ENCODE results near the gene GFPT2.

Gene GFPT2

DNA sequence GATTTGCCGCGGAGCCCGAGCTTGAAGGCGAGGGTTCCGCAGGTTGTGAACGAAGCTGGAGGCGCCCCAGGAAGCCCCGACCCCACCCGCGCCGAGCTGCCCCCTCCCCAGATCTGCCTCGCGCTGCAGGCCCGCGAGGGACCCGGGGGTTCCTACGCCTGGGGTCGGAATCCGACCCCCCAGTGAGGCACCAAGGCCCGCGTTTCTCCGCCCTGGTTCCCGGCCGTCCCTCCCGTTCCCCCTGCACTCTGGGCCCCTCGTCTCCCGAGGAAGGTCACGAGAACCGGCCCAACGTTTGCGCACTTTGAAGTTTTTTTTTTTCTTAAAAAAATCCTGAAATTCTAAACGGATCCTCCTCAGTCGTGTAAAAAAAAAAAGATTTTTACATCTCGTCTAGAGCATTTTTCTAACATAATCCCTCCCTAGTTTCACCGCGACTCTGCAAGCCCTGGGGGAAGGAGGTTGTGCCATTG, 880 bp upstream of the GFPT2 start:
- H3K4me3 ChIP-seq (ENCODE audit: low read depth, low read length) = peak overlapping the region; percentile 86
- no peak for DNase-seq (ENCODE audit: low read depth)
- TF ChIP-seq, protein P1, sequence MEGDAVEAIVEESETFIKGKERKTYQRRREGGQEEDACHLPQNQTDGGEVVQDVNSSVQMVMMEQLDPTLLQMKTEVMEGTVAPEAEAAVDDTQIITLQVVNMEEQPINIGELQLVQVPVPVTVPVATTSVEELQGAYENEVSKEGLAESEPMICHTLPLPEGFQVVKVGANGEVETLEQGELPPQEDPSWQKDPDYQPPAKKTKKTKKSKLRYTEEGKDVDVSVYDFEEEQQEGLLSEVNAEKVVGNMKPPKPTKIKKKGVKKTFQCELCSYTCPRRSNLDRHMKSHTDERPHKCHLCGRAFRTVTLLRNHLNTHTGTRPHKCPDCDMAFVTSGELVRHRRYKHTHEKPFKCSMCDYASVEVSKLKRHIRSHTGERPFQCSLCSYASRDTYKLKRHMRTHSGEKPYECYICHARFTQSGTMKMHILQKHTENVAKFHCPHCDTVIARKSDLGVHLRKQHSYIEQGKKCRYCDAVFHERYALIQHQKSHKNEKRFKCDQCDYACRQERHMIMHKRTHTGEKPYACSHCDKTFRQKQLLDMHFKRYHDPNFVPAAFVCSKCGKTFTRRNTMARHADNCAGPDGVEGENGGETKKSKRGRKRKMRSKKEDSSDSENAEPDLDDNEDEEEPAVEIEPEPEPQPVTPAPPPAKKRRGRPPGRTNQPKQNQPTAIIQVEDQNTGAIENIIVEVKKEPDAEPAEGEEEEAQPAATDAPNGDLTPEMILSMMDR (IDR thresholded peaks at IDR 0.05; ENCODE audit: low read depth, low read length, missing control alignments) = no peak
- in situ Hi-C loops (cut with HindIII; ENCODE audit: low sequenced_read_pairs) = no loop called here

DNA sequence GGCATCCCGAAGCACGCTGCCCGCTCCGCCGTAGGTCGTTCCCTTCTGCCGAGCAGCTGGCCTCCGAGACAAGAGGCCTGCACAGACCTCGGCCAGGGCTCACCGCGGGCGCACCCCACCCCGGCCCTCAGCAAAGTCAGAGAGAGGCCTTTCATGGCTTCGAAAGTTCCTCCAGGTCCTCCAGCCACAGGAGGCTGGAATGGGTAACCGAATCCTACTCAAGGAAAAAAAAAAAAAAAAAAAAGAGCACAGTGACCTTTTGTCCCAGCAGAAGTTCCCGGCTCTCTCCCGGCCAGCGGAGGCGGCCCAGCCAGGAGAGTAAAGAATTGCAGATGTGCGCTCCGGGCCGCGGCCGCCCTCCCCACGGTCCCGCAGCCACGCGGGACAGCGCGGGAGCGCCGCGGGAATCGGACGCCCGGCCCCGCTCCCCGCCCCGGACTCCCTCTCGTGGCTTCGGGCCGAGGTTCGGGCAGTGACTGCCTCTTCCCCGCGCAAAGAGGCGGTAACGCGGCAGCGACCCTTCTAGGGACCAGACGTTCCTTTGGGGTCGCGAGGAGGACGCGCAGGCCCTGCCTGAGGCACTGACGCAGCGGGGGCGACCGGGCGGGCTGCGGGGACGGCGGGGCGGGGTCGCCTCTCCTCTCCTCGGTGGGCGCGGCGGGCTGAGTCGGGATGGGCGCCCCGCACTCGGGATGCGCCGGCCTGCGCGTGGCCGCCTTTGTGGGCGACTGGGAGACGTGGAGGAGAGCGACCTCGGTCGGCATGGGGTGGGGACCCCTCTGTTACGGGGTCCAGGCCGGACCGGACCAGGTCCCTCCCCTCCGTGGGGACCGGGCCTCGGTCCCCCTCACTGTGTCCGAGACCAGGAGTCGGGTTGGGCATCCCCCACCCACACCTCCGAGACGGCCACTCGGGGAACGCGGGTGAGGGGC, 754 bp downstream of the GFPT2 start:
- H3K4me3 ChIP-seq (ENCODE audit: low read depth, low read length) = peak overlapping the region; percentile 86
- in situ Hi-C loops (cut with HindIII; ENCODE audit: low sequenced_read_pairs) = no loop called here
- TF ChIP-seq, protein P1 (IDR thresholded peaks at IDR 0.05; ENCODE audit: low read depth, low read length, missing control alignments) = no peak
- DNase-seq (ENCODE audit: low read depth) = no peak

DNA sequence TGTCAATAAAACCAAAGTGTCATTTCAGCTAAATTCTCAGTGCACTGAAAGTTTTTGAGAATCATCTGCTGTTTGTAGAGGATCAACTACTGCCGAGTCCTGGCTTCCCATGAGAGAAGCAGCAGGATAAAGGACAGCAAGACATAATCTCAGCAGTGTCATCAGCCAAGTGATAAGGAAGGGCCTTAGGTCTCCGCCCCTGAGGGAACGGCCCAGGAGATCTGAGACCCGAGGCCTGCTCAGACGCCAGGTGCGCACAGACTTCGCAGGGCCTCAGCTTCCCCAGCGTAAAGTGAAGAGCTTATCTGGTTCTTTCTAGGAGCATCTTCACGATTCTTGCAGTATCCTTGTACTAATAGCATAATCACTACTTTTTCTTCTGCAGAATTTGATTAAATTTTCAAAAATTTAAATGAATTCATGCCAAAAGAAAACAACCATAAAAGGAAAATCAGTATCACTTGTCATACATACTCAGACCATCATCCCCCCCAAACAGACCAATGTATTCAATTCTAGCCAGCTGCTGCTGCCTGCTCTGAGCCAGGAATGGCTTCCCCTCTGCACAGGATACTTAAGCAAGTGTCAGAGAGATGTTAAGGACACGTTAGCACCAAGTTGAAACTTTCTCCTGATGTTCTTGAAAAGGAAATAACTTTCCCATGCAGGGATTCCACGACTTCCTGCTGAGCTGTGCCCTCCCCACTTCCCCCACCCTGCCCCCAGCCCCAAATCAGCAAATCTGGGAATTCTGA, 2.2 kb downstream of the GFPT2 start:
- TF ChIP-seq, protein P1 (IDR thresholded peaks at IDR 0.05; ENCODE audit: low read depth, low read length, missing control alignments) = no peak
- DNase-seq (ENCODE audit: low read depth) = no peak
- in situ Hi-C loops (cut with HindIII; ENCODE audit: low sequenced_read_pairs) = no loop called here
- H3K4me3 ChIP-seq (ENCODE audit: low read depth, low read length) = peak overlapping the region; percentile 86

DNA sequence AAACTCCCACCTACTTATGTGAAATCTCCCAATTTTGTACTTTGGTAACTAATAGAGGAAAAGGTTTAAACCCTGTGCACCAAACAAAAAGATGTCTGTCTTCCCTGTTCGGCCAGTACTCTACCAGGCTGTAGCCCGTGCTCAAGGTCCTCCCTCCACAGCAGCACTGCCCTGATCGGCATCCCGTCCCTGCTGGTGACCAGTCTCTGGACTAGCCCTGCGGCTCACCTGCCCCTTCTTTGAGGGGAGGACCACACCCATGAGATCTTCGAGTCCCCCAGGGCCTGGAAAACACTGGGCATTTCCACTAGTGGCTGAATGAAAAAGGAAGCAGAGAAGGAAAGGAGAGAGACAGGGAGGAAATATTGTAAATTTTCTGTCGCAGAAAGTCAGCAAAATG, 2.8 kb downstream of the GFPT2 start:
- in situ Hi-C loops (cut with HindIII; ENCODE audit: low sequenced_read_pairs) = no loop called here
- H3K4me3 ChIP-seq (ENCODE audit: low read depth, low read length) = peak overlapping the region; percentile 86
- TF ChIP-seq, protein P1 (IDR thresholded peaks at IDR 0.05; ENCODE audit: low read depth, low read length, missing control alignments) = no peak
- no peak for DNase-seq (ENCODE audit: low read depth)

DNA sequence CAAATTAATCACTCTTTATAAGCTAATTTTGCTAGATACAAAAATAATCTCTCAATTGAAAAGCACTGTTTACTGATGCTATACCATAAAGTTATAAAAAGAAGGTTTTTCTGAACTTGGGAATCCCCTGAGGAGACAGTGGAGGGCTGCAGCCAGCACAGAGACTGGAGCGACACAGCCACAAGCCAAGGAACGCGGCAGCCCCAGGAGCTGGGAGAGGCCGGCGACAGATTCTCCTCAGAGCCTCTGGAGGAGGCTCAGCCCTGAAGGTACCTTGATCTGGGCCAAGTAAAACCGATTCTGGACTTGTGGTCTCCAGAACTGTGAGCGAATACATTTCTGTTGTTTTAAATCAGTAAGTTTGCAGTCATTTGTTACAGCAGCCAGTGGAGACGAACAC, 3.7 kb downstream of the GFPT2 start:
- in situ Hi-C loops (cut with HindIII; ENCODE audit: low sequenced_read_pairs) = no loop called here
- no peak for DNase-seq (ENCODE audit: low read depth)
- peak overlapping the region; percentile 86 for H3K4me3 ChIP-seq (ENCODE audit: low read depth, low read length)
- TF ChIP-seq, protein P1 (IDR thresholded peaks at IDR 0.05; ENCODE audit: low read depth, low read length, missing control alignments) = no peak

DNA sequence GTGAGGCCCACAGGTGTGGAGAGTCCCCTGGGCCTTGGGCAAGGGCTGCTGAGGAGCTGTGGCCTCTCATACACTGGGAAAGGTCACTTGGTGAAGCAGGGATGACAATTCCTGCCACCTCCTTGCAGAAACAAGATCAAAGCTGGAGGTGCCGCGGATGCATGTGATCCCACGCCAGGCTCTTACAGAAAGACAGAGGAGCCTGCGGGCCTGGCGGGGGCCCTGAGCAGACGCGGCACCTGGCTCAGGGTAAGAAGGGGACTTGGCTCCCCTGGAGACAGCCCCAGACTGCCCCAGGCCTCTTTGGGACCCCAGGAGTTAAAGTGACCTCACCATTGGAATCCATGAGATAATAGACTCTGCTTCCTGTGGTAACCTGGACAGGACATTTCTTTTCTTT, 4.8 kb downstream of the GFPT2 start:
- TF ChIP-seq, protein P1 (IDR thresholded peaks at IDR 0.05; ENCODE audit: low read depth, low read length, missing control alignments) = no peak
- DNase-seq (ENCODE audit: low read depth) = no peak
- in situ Hi-C loops (cut with HindIII; ENCODE audit: low sequenced_read_pairs) = no loop called here
- H3K4me3 ChIP-seq (ENCODE audit: low read depth, low read length) = no peak overlapping the region

Data from astrocyte of the cerebellum (primary cell).